GM19455 (cell line): Measurements from ENCODE around the gene FGD6.
A peak's percentile ranks its signal among the peaks of the same experiment; 100 is the strongest.
"Not testable (repeated sequence)": the region's sequence is repeated elsewhere in the genome, so short reads cannot be mapped to it uniquely, and the experiment has no call there.

Experiments
- ATAC-seq: cut with Tn5 transposase; IDR thresholded peaks from one replicate; pipeline ENCODE4 v1.9.1; 2021; ENCODE audit not compliant: unreplicated experiment

Gene FGD6

GRCh38 chr12:95095866-95096265 is 121.4 kb downstream of the FGD6 start:
- not testable (repeated sequence) for ATAC-seq

GRCh38 chr12:95089462-95089861 is 127.8 kb downstream of the FGD6 start:
- ATAC-seq: no peak

- ATAC-seq: peak; percentile 71
These were observed 128.9 kb downstream of the FGD6 start for GRCh38 chr12:95088379-95088778.

GRCh38 chr12:95085612-95086011 is 131.7 kb downstream of the FGD6 start:
- ATAC-seq: no peak

GRCh38 chr12:95083938-95084337 is 133.3 kb downstream of the FGD6 start:
- ATAC-seq: no peak

GRCh38 chr12:95083471-95083870 is 133.8 kb downstream of the FGD6 start:
- no peak for ATAC-seq

GRCh38 chr12:95077341-95077740 is 139.9 kb downstream of the FGD6 start:
- ATAC-seq: no peak

- no peak for ATAC-seq
These were observed 142.5 kb downstream of the FGD6 start for GRCh38 chr12:95074766-95075165.

GRCh38 chr12:95073698-95074520 is 143.4 kb downstream of the FGD6 start:
- no peak for ATAC-seq

GRCh38 chr12:95072900-95073697 is 144.2 kb downstream of the FGD6 start, which contains the start of gene NR2C1:
Gene NR2C1 (minus strand): TSS chr12:95073618. CDS start chr12:95067384, 6,234 bp downstream.
- peak; percentile 93 for ATAC-seq

- ATAC-seq: no peak
These were observed 146.9 kb downstream of the FGD6 start for GRCh38 chr12:95070378-95070777.

- ATAC-seq: no peak
These were observed 151.0 kb downstream of the FGD6 start for GRCh38 chr12:95066091-95066855.

GRCh38 chr12:95060951-95061350 is 156.3 kb downstream of the FGD6 start:
- ATAC-seq: no peak

GRCh38 chr12:95059984-95060383 is 157.3 kb downstream of the FGD6 start:
- no peak for ATAC-seq

- no peak for ATAC-seq
These were observed 159.8 kb downstream of the FGD6 start for GRCh38 chr12:95057424-95057823.

GRCh38 chr12:95055057-95055456 is 162.2 kb downstream of the FGD6 start:
- ATAC-seq: no peak

- no peak for ATAC-seq
These were observed 163.1 kb downstream of the FGD6 start for GRCh38 chr12:95054206-95054605.

GRCh38 chr12:95051241-95051640 is 166.0 kb downstream of the FGD6 start:
- ATAC-seq: no peak

GRCh38 chr12:95037906-95038305 is 179.4 kb downstream of the FGD6 start:
- ATAC-seq: no peak

- no peak for ATAC-seq
These were observed 182.5 kb downstream of the FGD6 start for GRCh38 chr12:95034750-95035149.
